ENCODE data around the gene PKN1. TPM values are rescaled to one million over a fixed set of nuclear protein-coding genes. Genes with fewer than 3 reads are reported as not detected.
A peak's percentile ranks its signal among the peaks of the same experiment; 100 is the strongest.

Gene PKN1
- total and polyA plus RNA-seq, 4 donors, result 84.3 to 197 (median 121) TPM

DNA sequence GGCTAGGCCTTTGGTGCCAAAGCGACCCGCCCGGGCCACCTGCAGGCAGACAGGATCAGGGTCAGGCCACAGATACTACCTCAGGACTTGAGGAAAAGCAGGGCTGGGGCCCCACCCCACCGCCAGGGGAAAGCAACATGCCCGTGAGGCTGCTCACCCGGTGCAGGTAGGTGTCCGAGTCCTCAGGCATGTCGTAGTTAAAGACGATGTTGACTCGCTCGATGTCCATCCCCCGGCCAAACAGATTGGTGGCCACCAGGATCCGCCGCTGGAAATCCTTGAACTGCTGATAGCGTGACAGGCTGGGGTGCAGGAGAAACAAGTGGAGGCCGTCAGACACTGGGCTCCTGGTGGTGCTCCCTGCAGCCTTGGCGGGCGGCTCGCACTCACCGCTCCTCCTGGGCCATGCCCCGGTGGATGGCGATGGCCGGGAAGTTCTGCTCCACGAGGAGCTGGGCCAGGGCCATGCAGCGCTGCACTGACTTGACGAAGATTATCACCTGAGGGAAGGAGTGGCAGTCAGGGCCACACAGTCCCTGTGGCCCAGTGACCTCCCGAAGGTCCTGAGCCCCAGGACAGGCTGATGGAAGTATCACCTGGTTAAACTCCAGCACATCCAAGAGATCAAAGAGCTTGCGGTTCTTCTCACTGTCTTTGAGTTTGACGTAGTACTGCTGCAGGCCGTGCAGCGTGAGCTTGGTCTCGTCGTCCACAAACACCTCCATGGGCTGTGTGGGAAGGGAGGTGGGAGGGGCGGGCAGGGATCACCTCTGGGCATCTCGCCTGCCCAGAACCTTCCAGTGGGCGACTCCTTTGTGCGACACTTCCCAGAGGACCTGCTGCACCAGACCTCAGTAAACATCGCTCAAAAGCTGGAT is 23.7 kb upstream of the PKN1 start:
- ATAC-seq (ENCODE audit: insufficient read depth, low FRiP score) (no peak), DNase-seq (no peak)
- Histone ChIP-seq H3K4me1 (ENCODE audit: control insufficient read depth in 5 of 5, insufficient read depth in 5 of 5, low read length in 5 of 5) (peaks cover 0 to 14% (median 7%) of the 10 kb centered on the region in 5 donors), H3K4me3 (no peak overlapping the region), H3K27ac (ENCODE audit: low read depth in 1 of 2, low read length in 1 of 2) (peak overlapping the region in 1 of 2 donors; percentile 21), H3K9me3 (ENCODE audit: control insufficient read depth in 4 of 4, insufficient read depth in 3 of 4, low read length in 3 of 4) (no peaks in the 10 kb centered on the region), H3K36me3 (ENCODE audit: control insufficient read depth in 4 of 4, insufficient read depth in 4 of 4, low read length in 4 of 4) (peaks cover 24 to 84% (median 34%) of the 10 kb centered on the region in 4 donors), H3K27me3 (ENCODE audit: control insufficient read depth in 3 of 3, insufficient read depth in 3 of 3, low read length in 2 of 3) (no peaks in the 10 kb centered on the region), H3K9ac (ENCODE audit: insufficient read depth in 1 of 2, low read length in 2 of 2) (no peak overlapping the region)
- WGBS, 2 donors, result 91 to 95% methylated on average over 38 of the region's 38 CpGs
- TF ChIP-seq, protein P1, sequence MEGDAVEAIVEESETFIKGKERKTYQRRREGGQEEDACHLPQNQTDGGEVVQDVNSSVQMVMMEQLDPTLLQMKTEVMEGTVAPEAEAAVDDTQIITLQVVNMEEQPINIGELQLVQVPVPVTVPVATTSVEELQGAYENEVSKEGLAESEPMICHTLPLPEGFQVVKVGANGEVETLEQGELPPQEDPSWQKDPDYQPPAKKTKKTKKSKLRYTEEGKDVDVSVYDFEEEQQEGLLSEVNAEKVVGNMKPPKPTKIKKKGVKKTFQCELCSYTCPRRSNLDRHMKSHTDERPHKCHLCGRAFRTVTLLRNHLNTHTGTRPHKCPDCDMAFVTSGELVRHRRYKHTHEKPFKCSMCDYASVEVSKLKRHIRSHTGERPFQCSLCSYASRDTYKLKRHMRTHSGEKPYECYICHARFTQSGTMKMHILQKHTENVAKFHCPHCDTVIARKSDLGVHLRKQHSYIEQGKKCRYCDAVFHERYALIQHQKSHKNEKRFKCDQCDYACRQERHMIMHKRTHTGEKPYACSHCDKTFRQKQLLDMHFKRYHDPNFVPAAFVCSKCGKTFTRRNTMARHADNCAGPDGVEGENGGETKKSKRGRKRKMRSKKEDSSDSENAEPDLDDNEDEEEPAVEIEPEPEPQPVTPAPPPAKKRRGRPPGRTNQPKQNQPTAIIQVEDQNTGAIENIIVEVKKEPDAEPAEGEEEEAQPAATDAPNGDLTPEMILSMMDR (IDR thresholded peaks at IDR 0.05; ENCODE audit: control extremely low read depth, extremely low read depth), result no peak

- peaks cover 0 to 14% (median 7%) of the 10 kb centered on the region in 5 donors for H3K4me1 ChIP-seq (ENCODE audit: control insufficient read depth in 5 of 5, insufficient read depth in 5 of 5, low read length in 5 of 5)
- WGBS, 2 donors, result 83 to 84% methylated on average over 43 to 44 of the region's 44 CpGs
- no peak for ATAC-seq (ENCODE audit: insufficient read depth, low FRiP score)
These were observed 22.7 kb upstream of the PKN1 start for GRCh38 chr19:14410091-14411051.

GRCh38 chr19:14411161-14411937 is 21.8 kb upstream of the PKN1 start:
- Histone ChIP-seq H3K4me1 (ENCODE audit: control insufficient read depth in 5 of 5, insufficient read depth in 5 of 5, low read length in 5 of 5) (peaks cover 0 to 13% (median 6%) of the 10 kb centered on the region in 5 donors), H3K9ac (ENCODE audit: insufficient read depth in 1 of 2, low read length in 2 of 2) (no peak overlapping the region), H3K4me3 (no peak overlapping the region), H3K36me3 (ENCODE audit: control insufficient read depth in 4 of 4, insufficient read depth in 4 of 4, low read length in 4 of 4) (peaks cover 24 to 74% (median 36%) of the 10 kb centered on the region in 4 donors), H3K27me3 (ENCODE audit: control insufficient read depth in 3 of 3, insufficient read depth in 3 of 3, low read length in 2 of 3) (no peaks in the 10 kb centered on the region), H3K27ac (ENCODE audit: low read depth in 1 of 2, low read length in 1 of 2) (no peak overlapping the region), H3K9me3 (ENCODE audit: control insufficient read depth in 4 of 4, insufficient read depth in 3 of 4, low read length in 3 of 4) (no peaks in the 10 kb centered on the region)
- WGBS, 2 donors, result 92 to 93% methylated on average over 19 of the region's 19 CpGs
- TF ChIP-seq, protein P1 (IDR thresholded peaks at IDR 0.05; ENCODE audit: control extremely low read depth, extremely low read depth), result no peak
- no peak for ATAC-seq (ENCODE audit: insufficient read depth, low FRiP score)
- no peak for DNase-seq

More at GRCh38 chr19:14410091-14411051, 22.7 kb upstream of the PKN1 start:
- Histone ChIP-seq H3K27me3 (ENCODE audit: control insufficient read depth in 3 of 3, insufficient read depth in 3 of 3, low read length in 2 of 3) (no peaks in the 10 kb centered on the region), H3K9ac (ENCODE audit: insufficient read depth in 1 of 2, low read length in 2 of 2) (no peak overlapping the region), H3K27ac (ENCODE audit: low read depth in 1 of 2, low read length in 1 of 2) (peak overlapping the region in 1 of 2 donors; percentile 36), H3K4me3 (no peak overlapping the region), H3K9me3 (ENCODE audit: control insufficient read depth in 4 of 4, insufficient read depth in 3 of 4, low read length in 3 of 4) (no peaks in the 10 kb centered on the region), H3K36me3 (ENCODE audit: control insufficient read depth in 4 of 4, insufficient read depth in 4 of 4, low read length in 4 of 4) (peaks cover 24 to 78% (median 34%) of the 10 kb centered on the region in 4 donors)
- TF ChIP-seq, protein P1 (IDR thresholded peaks at IDR 0.05; ENCODE audit: control extremely low read depth, extremely low read depth), result no peak
- no peak for DNase-seq

Data from lung (tissue), 12 donors.